ENCODE results near the gene ATP6V0A1. TPM values are rescaled to one million over a fixed set of nuclear protein-coding genes. Genes with fewer than 3 reads are reported as not detected.
"Not testable (repeated sequence)": the region's sequence is repeated elsewhere in the genome, so short reads cannot be mapped to it uniquely, and the experiment has no call there.

ATP6V0A1 gene
- total RNA-seq, 1 donor from 2014 or later: 20.0 TPM

GRCh38 chr17:42543190-42544079, 84.8 kb downstream of the ATP6V0A1 start:
- Histone ChIP-seq H3K4me3 (ENCODE audit: low read depth, low read length) (no peak overlapping the region), H3K36me3 (ENCODE audit: control insufficient read depth, insufficient read depth, low read length) (peaks cover 13% of the 10 kb centered on the region), H3K27me3 (ENCODE audit: control insufficient read depth, insufficient read depth, low read length) (no peaks in the 10 kb centered on the region)
- TF ChIP-seq, protein P1, sequence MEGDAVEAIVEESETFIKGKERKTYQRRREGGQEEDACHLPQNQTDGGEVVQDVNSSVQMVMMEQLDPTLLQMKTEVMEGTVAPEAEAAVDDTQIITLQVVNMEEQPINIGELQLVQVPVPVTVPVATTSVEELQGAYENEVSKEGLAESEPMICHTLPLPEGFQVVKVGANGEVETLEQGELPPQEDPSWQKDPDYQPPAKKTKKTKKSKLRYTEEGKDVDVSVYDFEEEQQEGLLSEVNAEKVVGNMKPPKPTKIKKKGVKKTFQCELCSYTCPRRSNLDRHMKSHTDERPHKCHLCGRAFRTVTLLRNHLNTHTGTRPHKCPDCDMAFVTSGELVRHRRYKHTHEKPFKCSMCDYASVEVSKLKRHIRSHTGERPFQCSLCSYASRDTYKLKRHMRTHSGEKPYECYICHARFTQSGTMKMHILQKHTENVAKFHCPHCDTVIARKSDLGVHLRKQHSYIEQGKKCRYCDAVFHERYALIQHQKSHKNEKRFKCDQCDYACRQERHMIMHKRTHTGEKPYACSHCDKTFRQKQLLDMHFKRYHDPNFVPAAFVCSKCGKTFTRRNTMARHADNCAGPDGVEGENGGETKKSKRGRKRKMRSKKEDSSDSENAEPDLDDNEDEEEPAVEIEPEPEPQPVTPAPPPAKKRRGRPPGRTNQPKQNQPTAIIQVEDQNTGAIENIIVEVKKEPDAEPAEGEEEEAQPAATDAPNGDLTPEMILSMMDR (IDR thresholded peaks at IDR 0.05; ENCODE audit: insufficient read depth, low read length, severe bottlenecking): no peak
- DNase-seq (ENCODE audit: low read depth): no peak
- peak; percentile 55 for FAIRE-seq

DNA sequence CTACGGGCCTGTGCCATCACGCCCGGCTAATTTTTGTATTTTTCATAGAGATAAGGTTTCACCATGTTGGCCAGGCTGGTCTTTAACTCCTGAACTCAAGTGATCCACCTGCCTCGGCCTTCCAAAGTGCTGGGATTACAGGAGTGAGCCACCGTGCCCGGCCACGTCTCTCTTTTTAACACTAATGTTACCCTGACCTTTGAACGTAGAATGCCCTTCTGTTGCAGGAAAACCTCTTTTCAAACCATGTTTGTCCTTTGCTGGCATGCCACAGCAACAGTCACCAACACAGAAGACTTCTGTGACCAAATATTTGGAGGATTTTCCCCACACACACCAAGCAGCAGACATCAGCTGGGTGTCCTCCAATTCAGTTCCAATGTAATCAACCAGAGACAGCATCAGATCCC, 86.2 kb downstream of the ATP6V0A1 start:
- TF ChIP-seq, protein P1 (IDR thresholded peaks at IDR 0.05; ENCODE audit: insufficient read depth, low read length, severe bottlenecking): no peak
- DNase-seq (ENCODE audit: low read depth) (no peak), FAIRE-seq (no peak)
- no peak overlapping the region for H3K4me3 ChIP-seq (ENCODE audit: low read depth, low read length)
- H3K36me3 ChIP-seq (ENCODE audit: control insufficient read depth, insufficient read depth, low read length): peaks cover 13% of the 10 kb centered on the region
- H3K27me3 ChIP-seq (ENCODE audit: control insufficient read depth, insufficient read depth, low read length): no peaks in the 10 kb centered on the region

DNA sequence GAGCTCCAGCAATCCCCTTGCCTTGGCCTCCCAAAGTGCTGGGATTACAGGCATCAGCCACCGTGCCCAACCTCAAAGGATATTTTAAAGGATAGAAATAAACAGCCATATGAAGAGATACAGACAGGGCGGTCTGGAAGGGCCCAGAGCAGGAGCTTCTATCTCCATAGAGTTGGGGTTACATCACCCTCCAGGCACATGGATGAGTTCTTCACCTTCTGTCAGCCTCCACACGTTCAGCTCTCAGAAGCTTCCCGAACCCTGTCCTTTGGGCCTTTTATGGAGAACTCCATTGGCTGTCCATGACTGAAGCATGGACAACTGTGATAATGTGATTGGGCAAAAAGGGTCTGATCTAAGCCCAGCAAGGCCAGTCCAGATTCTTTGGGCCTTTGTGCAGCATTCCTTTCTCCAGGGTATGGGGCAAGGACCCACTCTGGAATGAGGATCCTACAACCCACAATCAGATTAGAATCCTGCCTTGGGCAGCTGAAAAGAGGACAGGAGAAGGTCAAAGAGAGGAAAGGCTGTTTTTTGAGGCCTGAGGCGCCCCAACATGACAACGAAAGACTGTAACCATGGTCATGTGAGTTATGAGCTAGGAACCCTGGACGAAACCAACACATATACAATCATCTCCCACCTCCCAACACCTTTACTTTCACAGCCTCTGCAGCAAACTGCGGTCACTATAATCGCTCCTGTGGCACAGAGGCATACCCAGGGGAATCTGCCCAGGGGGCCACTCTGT, 87.3 kb downstream of the ATP6V0A1 start:
- DNase-seq (ENCODE audit: low read depth); H3K4me3 ChIP-seq (ENCODE audit: low read depth, low read length); H3K27me3 ChIP-seq (ENCODE audit: control insufficient read depth, insufficient read depth, low read length): not testable (repeated sequence)
- FAIRE-seq: peak; percentile 99
- H3K36me3 ChIP-seq (ENCODE audit: control insufficient read depth, insufficient read depth, low read length): peaks cover 13% of the 10 kb centered on the region

GRCh38 chr17:42547001-42547461, 88.4 kb downstream of the ATP6V0A1 start:
- Histone ChIP-seq H3K27me3 (ENCODE audit: control insufficient read depth, insufficient read depth, low read length) (no peaks in the 10 kb centered on the region), H3K4me3 (ENCODE audit: low read depth, low read length) (no peak overlapping the region), H3K36me3 (ENCODE audit: control insufficient read depth, insufficient read depth, low read length) (peaks cover 9% of the 10 kb centered on the region)
- TF ChIP-seq, protein P1 (IDR thresholded peaks at IDR 0.05; ENCODE audit: insufficient read depth, low read length, severe bottlenecking): no peak
- DNase-seq (ENCODE audit: low read depth) (no peak), FAIRE-seq (no peak)

DNA sequence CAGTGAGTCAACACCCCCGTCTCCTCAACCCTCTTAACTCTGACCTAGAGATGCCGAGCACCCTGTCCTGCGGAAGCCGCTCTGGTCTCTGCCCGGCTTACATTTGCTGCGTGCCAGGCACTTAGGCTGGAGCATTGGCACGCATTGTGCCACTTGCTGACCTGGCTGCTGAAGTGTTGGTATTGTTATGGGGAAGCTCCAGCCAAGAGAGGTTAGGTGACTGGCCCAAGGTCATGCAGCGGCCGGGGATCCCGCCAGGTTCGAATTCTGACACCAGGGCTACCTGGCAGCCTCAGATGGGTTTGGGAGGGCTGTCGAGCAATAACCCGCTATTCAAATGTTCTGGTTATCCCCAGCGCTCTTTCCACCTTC, 89.0 kb downstream of the ATP6V0A1 start:
- no peak for DNase-seq (ENCODE audit: low read depth)
- no peaks in the 10 kb centered on the region for H3K27me3 ChIP-seq (ENCODE audit: control insufficient read depth, insufficient read depth, low read length)
- FAIRE-seq: no peak
- H3K36me3 ChIP-seq (ENCODE audit: control insufficient read depth, insufficient read depth, low read length): peaks cover 9% of the 10 kb centered on the region
- no peak overlapping the region for H3K4me3 ChIP-seq (ENCODE audit: low read depth, low read length)
- TF ChIP-seq, protein P1 (IDR thresholded peaks at IDR 0.05; ENCODE audit: insufficient read depth, low read length, severe bottlenecking): no peak
